HepG2 (cell line): ENCODE data around the gene RAB43. TPM values are rescaled to one million over a fixed set of nuclear protein-coding genes. Genes with fewer than 3 reads are reported as not detected.

Source experiments
- DMAP1 ChIP-seq: IDR thresholded peaks from 2 replicates; pipeline ENCODE4 v1.6.1; 2016
- POLR2A ChIP-seq, 2 experiments: IDR thresholded peaks; 2 replicates each; pipeline ENCODE4 v1.6.1; 2011; ENCODE audit warnings: low read depth in 2 of 2, low read length in 2 of 2, mild to moderate bottlenecking in 1 of 2, moderate library complexity in 1 of 2; ENCODE audit not compliant: insufficient read depth in 1 of 2
- RCOR2 ChIP-seq: IDR thresholded peaks from 2 replicates; pipeline ENCODE4 v1.6.1; 2016; ENCODE audit warnings: missing biosample characterization, missing genetic modification reagents
- REL ChIP-seq: sonication (generic); formaldehyde crosslinking; conservative IDR thresholded peaks from 2 replicates; pipeline ENCODE4 v1.8.0; 2022; ENCODE audit warnings: mild to moderate bottlenecking, missing genetic modification reagents, moderate library complexity
- ZBTB38 ChIP-seq: sonication (generic); formaldehyde crosslinking; IDR thresholded peaks from 2 replicates; pipeline ENCODE4 v1.5.1; 2020; ENCODE audit warnings: mild to moderate bottlenecking, missing genetic modification reagents
- ZBTB7A ChIP-seq: sonication (generic); formaldehyde crosslinking; IDR thresholded peaks from 2 replicates; pipeline ENCODE4 v1.8.0; 2022; ENCODE audit warnings: mild to moderate bottlenecking, missing genetic modification reagents
- ZNF17 ChIP-seq: sonication (generic); formaldehyde crosslinking; IDR thresholded peaks from 2 replicates; pipeline ENCODE4 v1.5.0; 2020; ENCODE audit warnings: mild to moderate bottlenecking, missing genetic modification reagents
- ZNF263 ChIP-seq: sonication (generic); formaldehyde crosslinking; IDR thresholded peaks from 2 replicates; pipeline ENCODE4 v1.4.0; 2020; ENCODE audit warnings: missing genetic modification reagents
- ZNF546 ChIP-seq: sonication (generic); formaldehyde crosslinking; conservative IDR thresholded peaks from 2 replicates; pipeline ENCODE4 v1.8.1; 2023; ENCODE audit warnings: mild to moderate bottlenecking, missing genetic modification reagents
- ZNF577 ChIP-seq: sonication (generic); formaldehyde crosslinking; IDR thresholded peaks from 2 replicates; pipeline ENCODE4 v1.4.0; 2020; ENCODE audit warnings: mild to moderate bottlenecking, low read depth, missing genetic modification reagents, borderline replicate concordance
- ZSCAN12 ChIP-seq: sonication (generic); formaldehyde crosslinking; IDR thresholded peaks from 2 replicates; pipeline ENCODE4 v1.9.0; 2021; ENCODE audit warnings: mild to moderate bottlenecking, missing genetic modification reagents
- polyA plus RNA-seq, 8 experiments: library from polyadenylated mRNA; depleted of rRNA in 3 of 8; stranded (reverse) in 7 of 8; unstranded in 1 of 8; fragments of >200 nt; fragmentation: Illumina TruSeq in 4 of 8; extraction: Trizol in 4 of 8; gene quantifications; 2 replicates each; pipeline versions ENCODE4 v1.2.1 to v1.2.3, GENCODE V29; 2011 to 2016; ENCODE audit warnings: low read depth in 4 of 8, missing spikeins in 1 of 8, mixed read lengths in 1 of 8; ENCODE audit not compliant: insufficient read depth in 1 of 8
- total RNA-seq, 5 experiments: library from RNA; depleted of rRNA; stranded (reverse); fragments of >200 nt; fragmentation: Illumina TruSeq; extraction: Trizol; gene quantifications; 2 replicates each; pipeline ENCODE4 v1.2.3, GENCODE V29; 2016; ENCODE audit warnings: low read depth in 1 of 5
- TF ChIP-seq, protein P1 (sequence below): sonication (generic); formaldehyde crosslinking; IDR thresholded peaks from 2 replicates; pipeline ENCODE4 v1.5.1; 2020; ENCODE audit warnings: mild to moderate bottlenecking, missing genetic modification reagents, moderate library complexity
- TF ChIP-seq, protein P2 (sequence below): sonication (generic); formaldehyde crosslinking; IDR thresholded peaks from 2 replicates; pipeline ENCODE4 v1.5.1; 2020; ENCODE audit warnings: missing genetic modification reagents, mild to moderate bottlenecking, borderline replicate concordance
- TF ChIP-seq, protein P3 (sequence below): sonication (generic); formaldehyde crosslinking; IDR thresholded peaks from 2 replicates; pipeline ENCODE4 v1.9.0; 2021; ENCODE audit warnings: missing genetic modification reagents, mild to moderate bottlenecking, borderline replicate concordance
- TF ChIP-seq, protein P4 (sequence below): sonication (generic); formaldehyde crosslinking; IDR thresholded peaks from 2 replicates; pipeline ENCODE4 v1.4.0; 2020; ENCODE audit warnings: missing genetic modification reagents
- TF ChIP-seq, protein P5 (sequence below): sonication (generic); formaldehyde crosslinking; conservative IDR thresholded peaks from 2 replicates; pipeline ENCODE4 v1.8.0; 2022; ENCODE audit warnings: mild to moderate bottlenecking, moderate library complexity, missing genetic modification reagents
- TF ChIP-seq, protein P6 (sequence below): sonication (generic); formaldehyde crosslinking; IDR thresholded peaks from 2 replicates; pipeline ENCODE4 v1.8.0; 2022; ENCODE audit warnings: mild to moderate bottlenecking, missing genetic modification reagents, moderate library complexity

Gene RAB43
- total and polyA plus RNA-seq, 2 of the 13 experiments (the other 11 are each of a cell fraction or from before 2014, with no cell fraction given), result 11.8 to 18.4 TPM

DNA sequence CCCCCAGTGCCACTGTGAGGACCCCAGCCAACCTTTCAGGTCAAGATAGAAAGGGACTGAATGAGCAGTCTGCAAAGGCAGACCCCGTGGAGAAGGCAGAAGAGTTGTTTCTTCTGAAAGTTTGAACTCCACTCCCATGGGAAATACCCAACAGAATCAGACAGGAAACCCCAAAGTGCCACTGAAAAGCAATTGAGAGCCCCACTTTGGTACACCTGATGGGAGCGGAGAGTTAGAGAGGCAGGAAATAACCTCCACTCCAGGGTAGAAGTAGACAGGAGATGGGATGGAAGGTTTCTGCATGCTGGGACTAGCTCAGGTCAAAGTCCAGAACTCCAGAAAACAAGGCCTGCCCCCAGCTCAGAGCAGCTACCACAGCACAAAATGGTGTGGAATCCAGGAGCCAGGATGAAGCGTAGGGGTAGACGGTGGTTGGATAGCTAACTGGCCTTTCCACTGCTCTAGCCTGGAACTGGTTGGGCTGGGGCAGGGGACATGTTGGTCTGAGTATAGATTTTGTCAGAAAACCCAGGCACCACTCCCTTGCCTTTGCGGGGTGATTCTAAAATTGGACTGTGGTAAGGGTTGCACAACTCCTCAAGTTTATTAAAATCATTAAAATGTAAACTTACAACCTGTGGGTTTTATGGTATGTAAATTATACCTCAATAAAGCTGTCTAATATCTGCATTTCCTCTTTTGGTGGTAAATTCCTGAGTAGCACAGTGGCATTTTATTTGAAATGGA is 1.9 kb upstream of the RAB43 start (continued):
- TF ChIP-seq, protein P1, sequence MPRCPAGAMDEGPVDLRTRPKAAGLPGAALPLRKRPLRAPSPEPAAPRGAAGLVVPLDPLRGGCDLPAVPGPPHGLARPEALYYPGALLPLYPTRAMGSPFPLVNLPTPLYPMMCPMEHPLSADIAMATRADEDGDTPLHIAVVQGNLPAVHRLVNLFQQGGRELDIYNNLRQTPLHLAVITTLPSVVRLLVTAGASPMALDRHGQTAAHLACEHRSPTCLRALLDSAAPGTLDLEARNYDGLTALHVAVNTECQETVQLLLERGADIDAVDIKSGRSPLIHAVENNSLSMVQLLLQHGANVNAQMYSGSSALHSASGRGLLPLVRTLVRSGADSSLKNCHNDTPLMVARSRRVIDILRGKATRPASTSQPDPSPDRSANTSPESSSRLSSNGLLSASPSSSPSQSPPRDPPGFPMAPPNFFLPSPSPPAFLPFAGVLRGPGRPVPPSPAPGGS (CRISPR knock-in tag), result 0 out of 2 replicates have a peak, but pooled peaks have one; percentile 37
- no peak for TF ChIP-seq ZSCAN12 (CRISPR knock-in tag)
- peak; percentile 48 to 61; a peak in 2 of 4 replicates for TF ChIP-seq POLR2A (IDR thresholded peaks at IDR 0.05; ENCODE audit: insufficient read depth in 1 of 2, low read depth in 2 of 2, low read length in 2 of 2)
- TF ChIP-seq ZBTB38, result 0 out of 2 replicates have a peak, but pooled peaks have one; percentile 38
- TF ChIP-seq, protein P2, sequence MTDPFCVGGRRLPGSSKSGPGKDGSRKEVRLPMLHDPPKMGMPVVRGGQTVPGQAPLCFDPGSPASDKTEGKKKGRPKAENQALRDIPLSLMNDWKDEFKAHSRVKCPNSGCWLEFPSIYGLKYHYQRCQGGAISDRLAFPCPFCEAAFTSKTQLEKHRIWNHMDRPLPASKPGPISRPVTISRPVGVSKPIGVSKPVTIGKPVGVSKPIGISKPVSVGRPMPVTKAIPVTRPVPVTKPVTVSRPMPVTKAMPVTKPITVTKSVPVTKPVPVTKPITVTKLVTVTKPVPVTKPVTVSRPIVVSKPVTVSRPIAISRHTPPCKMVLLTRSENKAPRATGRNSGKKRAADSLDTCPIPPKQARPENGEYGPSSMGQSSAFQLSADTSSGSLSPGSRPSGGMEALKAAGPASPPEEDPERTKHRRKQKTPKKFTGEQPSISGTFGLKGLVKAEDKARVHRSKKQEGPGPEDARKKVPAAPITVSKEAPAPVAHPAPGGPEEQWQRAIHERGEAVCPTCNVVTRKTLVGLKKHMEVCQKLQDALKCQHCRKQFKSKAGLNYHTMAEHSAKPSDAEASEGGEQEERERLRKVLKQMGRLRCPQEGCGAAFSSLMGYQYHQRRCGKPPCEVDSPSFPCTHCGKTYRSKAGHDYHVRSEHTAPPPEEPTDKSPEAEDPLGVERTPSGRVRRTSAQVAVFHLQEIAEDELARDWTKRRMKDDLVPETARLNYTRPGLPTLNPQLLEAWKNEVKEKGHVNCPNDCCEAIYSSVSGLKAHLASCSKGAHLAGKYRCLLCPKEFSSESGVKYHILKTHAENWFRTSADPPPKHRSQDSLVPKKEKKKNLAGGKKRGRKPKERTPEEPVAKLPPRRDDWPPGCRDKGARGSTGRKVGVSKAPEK, result no peak
- no peak for TF ChIP-seq ZNF546 (CRISPR knock-in tag)
- TF ChIP-seq, protein P3, sequence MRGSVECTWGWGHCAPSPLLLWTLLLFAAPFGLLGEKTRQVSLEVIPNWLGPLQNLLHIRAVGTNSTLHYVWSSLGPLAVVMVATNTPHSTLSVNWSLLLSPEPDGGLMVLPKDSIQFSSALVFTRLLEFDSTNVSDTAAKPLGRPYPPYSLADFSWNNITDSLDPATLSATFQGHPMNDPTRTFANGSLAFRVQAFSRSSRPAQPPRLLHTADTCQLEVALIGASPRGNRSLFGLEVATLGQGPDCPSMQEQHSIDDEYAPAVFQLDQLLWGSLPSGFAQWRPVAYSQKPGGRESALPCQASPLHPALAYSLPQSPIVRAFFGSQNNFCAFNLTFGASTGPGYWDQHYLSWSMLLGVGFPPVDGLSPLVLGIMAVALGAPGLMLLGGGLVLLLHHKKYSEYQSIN (CRISPR knock-in tag), result no peak
- TF ChIP-seq, protein P4, sequence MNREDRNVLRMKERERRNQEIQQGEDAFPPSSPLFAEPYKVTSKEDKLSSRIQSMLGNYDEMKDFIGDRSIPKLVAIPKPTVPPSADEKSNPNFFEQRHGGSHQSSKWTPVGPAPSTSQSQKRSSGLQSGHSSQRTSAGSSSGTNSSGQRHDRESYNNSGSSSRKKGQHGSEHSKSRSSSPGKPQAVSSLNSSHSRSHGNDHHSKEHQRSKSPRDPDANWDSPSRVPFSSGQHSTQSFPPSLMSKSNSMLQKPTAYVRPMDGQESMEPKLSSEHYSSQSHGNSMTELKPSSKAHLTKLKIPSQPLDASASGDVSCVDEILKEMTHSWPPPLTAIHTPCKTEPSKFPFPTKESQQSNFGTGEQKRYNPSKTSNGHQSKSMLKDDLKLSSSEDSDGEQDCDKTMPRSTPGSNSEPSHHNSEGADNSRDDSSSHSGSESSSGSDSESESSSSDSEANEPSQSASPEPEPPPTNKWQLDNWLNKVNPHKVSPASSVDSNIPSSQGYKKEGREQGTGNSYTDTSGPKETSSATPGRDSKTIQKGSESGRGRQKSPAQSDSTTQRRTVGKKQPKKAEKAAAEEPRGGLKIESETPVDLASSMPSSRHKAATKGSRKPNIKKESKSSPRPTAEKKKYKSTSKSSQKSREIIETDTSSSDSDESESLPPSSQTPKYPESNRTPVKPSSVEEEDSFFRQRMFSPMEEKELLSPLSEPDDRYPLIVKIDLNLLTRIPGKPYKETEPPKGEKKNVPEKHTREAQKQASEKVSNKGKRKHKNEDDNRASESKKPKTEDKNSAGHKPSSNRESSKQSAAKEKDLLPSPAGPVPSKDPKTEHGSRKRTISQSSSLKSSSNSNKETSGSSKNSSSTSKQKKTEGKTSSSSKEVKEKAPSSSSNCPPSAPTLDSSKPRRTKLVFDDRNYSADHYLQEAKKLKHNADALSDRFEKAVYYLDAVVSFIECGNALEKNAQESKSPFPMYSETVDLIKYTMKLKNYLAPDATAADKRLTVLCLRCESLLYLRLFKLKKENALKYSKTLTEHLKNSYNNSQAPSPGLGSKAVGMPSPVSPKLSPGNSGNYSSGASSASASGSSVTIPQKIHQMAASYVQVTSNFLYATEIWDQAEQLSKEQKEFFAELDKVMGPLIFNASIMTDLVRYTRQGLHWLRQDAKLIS (CRISPR knock-in tag), result no peak
- TF ChIP-seq, protein P5, sequence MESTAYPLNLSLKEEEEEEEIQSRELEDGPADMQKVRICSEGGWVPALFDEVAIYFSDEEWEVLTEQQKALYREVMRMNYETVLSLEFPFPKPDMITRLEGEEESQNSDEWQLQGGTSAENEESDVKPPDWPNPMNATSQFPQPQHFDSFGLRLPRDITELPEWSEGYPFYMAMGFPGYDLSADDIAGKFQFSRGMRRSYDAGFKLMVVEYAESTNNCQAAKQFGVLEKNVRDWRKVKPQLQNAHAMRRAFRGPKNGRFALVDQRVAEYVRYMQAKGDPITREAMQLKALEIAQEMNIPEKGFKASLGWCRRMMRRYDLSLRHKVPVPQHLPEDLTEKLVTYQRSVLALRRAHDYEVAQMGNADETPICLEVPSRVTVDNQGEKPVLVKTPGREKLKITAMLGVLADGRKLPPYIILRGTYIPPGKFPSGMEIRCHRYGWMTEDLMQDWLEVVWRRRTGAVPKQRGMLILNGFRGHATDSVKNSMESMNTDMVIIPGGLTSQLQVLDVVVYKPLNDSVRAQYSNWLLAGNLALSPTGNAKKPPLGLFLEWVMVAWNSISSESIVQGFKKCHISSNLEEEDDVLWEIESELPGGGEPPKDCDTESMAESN (CRISPR knock-in tag), result no peak
- 0 out of 2 replicates have a peak, but pooled peaks have one; percentile 43 for TF ChIP-seq ZBTB7A
- TF ChIP-seq RCOR2 (CRISPR knock-in tag), result no peak
- TF ChIP-seq ZNF263 (CRISPR knock-in tag), result no peak; the same call in 1 of the 2 replicates
- TF ChIP-seq ZNF577 (CRISPR knock-in tag), result no peak
- no peak; the same call in 1 of the 2 replicates for TF ChIP-seq DMAP1 (CRISPR knock-in tag)
- TF ChIP-seq ZNF17 (CRISPR knock-in tag), result no peak
- TF ChIP-seq REL (CRISPR knock-in tag), result no peak
- TF ChIP-seq, protein P6, sequence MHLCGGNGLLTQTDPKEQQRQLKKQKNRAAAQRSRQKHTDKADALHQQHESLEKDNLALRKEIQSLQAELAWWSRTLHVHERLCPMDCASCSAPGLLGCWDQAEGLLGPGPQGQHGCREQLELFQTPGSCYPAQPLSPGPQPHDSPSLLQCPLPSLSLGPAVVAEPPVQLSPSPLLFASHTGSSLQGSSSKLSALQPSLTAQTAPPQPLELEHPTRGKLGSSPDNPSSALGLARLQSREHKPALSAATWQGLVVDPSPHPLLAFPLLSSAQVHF (CRISPR knock-in tag), result no peak
